SK-N-SH (cell line): ENCODE results near the gene FCGR3B.
"Not testable (repeated sequence)": the region's sequence is repeated elsewhere in the genome, so short reads cannot be mapped to it uniquely, and the experiment has no call there.

Source experiments
- CHD2 ChIP-seq: fragments of 150-350 bp; IDR thresholded peaks from 2 replicates; pipeline ENCODE4 v1.6.1; 2018; ENCODE audit warnings: low read length; ENCODE audit not compliant: partially characterized antibody
- CTCF ChIP-seq: fragments of 200-600 bp; sonication (generic); IDR thresholded peaks from 2 replicates; pipeline ENCODE4 v1.6.1; 2017; ENCODE audit warnings: antibody characterized with exemption, mild to moderate bottlenecking, moderate library complexity
- POLR2AphosphoS5 ChIP-seq: IDR thresholded peaks from 2 replicates; pipeline ENCODE4 v1.6.1; 2012; ENCODE audit warnings: low read depth, low read length
- TF ChIP-seq, protein P1 (sequence below): IDR thresholded peaks from 2 replicates; pipeline ENCODE4; 2012

- not testable (repeated sequence) for TF ChIP-seq CTCF, POLR2AphosphoS5, CHD2
- TF ChIP-seq, protein P1, sequence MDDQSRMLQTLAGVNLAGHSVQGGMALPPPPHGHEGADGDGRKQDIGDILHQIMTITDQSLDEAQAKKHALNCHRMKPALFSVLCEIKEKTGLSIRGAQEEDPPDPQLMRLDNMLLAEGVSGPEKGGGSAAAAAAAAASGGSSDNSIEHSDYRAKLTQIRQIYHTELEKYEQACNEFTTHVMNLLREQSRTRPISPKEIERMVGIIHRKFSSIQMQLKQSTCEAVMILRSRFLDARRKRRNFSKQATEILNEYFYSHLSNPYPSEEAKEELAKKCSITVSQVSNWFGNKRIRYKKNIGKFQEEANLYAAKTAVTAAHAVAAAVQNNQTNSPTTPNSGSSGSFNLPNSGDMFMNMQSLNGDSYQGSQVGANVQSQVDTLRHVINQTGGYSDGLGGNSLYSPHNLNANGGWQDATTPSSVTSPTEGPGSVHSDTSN: not testable (repeated sequence)
Measured at GRCh38 chr1:161605762-161606540, 25.0 kb downstream of the FCGR3B start.
